T47D (cell line): ENCODE data around the gene SHISA7.
"Not testable (repeated sequence)": the region's sequence is repeated elsewhere in the genome, so short reads cannot be mapped to it uniquely, and the experiment has no call there.

Experiments used
- DNase-seq, 2 experiments: peaks; one replicate each; pipeline versions ENCODE4 v3.0.0 to v3.0.0-alpha.2; 2011 to 2012; ENCODE audit warnings: low read depth in 1 of 2, low spot score in 1 of 2
- JUND ChIP-seq: IDR thresholded peaks from 2 replicates; pipeline ENCODE4 v1.6.1; 2012; ENCODE audit warnings: low read depth
- in situ Hi-C: cut with HindIII; loops from 2 replicates; pipeline ENCODE4 v1.10.0; 2016; ENCODE audit warnings: low sequenced_read_pairs, low pct_unique_long_range_greater_than_20kb

SHISA7 gene

GRCh38 chr19:55454787-55455243 is 11.7 kb upstream of the SHISA7 start:
- no peak for TF ChIP-seq JUND
- in situ Hi-C loops = no loop called here
- DNase-seq = peak; percentile 53 to 80

- in situ Hi-C loops = no loop called here
- TF ChIP-seq JUND = no peak
- DNase-seq = no peak
Observed at GRCh38 chr19:55453511-55454260, 10.6 kb upstream of the SHISA7 start.

GRCh38 chr19:55452749-55453346 is 9.7 kb upstream of the SHISA7 start:
- DNase-seq = peak; percentile 79 to 94
- in situ Hi-C loops = no loop called here
- no peak for TF ChIP-seq JUND

DNA sequence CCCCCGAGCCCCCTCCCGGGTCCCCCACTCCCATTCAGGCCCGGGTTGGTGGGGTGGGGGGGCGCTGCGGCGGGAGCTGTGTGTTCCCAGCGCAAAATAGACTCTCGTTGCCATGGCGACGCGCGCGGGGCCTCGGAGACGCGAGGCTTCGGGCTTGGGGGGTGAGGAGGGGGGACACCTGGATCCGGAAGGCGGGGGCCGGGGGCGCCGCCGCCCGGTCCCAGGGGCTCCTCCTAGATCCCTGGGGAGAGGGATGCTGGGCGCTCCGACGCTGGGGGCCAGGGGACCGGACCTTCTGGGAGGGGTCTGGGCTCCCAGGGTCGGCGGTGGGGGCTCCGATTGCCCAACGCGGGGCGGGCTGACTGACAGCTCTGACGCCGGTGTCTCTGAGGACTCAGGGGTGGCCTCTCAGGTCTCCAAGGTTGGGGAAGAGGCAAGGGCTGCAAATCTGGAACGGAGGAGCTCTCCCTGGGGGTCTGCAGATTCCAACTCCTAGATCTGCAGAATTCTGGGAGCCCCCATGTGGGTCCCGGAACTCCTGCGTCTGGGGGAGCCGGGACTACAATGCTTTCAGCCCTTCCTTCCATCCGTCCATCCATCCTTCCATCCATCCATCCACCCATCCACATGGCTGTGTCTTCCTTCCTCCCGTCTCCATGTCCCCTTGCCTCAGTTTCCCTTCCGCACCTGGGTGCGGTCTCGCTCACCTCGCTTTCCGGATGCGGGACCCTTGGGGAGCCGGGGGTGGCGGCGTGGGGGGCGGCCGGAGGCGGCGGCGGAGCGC is 9.1 kb upstream of the SHISA7 start:
- in situ Hi-C loops = no loop called here
- TF ChIP-seq JUND = no peak
- no peak for DNase-seq

DNA sequence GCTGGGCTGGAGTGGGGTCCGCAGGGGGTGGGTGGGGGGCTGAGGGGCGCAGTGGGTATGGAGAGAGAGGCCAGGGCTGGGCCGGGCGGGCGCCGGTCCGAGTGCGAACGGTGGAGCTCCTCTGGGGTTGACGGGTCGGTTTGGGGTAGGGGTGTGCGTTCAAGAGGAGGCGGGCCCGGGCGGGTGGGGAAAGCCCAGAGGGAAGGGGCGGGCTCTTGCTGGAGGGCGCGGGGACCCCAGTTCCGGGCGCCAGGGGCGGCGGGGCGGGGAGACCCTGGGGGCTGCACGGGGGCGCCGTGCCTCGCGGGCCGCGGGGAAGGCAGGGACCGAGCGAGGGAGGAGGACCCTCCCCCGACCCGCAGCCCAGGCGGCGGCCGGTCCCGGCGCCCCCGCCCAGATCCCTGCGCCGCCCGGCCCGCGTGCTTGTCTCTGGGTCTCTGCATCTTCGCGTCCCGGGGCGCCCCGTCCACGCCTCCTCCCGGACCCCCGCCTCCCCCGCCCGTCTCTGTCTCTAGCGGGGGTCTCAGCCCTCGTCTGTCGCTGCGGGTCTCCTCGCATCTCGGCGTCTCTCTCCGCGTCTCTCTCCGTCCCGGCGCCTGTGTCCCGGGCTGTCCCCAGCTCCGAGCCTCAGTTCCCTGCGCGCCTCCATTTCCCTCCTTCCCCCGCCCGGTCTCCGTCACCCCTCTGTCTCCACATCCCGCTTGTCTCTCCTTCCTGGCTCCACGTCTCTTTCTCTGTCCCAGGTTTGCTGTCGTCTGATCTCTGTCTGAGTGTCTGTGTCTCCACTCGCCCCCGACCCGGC is 8.3 kb upstream of the SHISA7 start:
- no peak for DNase-seq
- no peak for TF ChIP-seq JUND
- in situ Hi-C loops = no loop called here

- in situ Hi-C loops = no loop called here
- no peak for DNase-seq
- no peak for TF ChIP-seq JUND
Observed at GRCh38 chr19:55449469-55449868, 6.4 kb upstream of the SHISA7 start.

DNA sequence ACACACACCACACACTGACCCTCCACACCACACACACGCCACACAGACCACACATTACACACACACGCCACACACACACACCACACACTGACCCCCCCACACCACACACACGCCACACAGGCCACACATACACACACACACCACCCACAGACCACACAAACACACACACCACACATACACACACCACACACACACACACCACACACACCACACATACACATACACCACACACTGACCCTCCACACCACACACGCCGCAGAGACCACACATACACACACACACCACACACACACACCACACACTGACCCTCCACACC is 5.0 kb upstream of the SHISA7 start:
- DNase-seq, in situ Hi-C loops: not testable (repeated sequence)

DNA sequence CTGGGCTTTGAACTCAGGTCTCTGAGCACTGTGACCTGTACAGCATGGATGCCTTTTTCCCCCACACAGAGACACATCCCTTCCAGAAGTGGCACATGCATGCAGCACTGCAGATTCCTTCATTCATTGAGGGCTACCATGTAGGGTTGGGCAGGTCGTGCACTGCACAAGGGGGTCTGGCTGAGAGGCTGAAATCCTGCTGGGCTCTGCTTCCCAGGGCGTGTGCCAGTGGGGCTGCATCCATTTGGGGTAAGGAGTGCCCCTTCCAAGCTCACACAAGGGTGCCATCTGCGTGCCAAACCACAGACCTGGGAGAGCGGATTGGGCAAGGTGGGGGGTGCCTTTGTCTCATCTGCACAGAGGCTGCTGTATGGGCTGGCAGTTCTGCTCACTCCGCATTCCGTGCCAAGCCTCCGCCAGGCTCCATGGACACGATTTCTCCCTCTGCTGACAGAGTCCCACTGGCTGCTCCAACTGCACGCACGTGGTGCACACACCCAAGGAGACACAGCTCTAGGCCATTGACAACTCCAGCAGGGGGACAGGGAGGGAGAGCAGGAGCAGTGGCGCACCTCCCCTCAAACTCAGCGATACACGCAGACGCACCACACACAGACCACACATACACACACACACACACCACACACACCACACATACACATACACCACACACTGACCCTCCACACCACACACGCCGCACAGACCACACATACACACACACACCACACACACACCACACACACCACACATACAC is 4.5 kb upstream of the SHISA7 start:
- in situ Hi-C loops = no loop called here
- TF ChIP-seq JUND = no peak
- peak in 1 of 2 experiments; percentile 78 for DNase-seq

DNA sequence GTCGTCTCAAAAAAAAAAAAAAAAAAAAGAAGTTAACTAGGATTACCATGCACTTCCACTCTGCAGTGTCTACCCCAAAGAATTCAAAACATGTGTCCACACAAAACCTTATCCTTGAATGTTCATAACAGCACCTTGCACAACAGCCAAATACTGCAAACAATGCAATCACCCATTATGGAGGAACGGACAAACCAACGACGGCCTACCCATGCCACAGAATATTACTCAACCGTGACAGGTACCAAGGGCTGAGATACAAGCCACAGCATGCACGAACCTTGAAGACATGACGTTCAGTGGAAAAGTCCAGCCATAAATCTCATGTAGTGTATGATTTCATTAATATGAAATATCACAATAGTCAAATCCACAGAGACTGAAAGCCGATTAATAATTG is 3.0 kb upstream of the SHISA7 start:
- in situ Hi-C loops = no loop called here
- TF ChIP-seq JUND = no peak
- no peak for DNase-seq

DNA sequence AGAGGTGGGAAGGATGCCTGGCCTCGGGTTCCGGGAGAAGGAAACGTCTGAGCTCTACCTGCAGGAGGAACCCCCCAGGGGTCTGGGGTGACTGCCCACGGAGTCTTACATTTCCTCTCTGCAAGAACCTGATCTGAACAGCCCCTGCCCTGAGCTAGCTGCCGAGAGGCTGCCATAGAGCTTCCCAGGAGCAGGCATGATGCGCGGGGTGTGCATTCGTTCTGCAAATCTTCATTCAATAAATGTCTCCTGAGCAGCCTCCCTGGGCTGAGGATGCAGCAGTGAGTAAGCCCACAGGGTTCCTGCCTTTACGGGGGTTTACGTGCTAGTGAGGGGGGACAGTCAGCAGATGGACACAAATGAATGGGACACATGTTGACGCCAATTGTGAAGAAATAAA is 1.5 kb upstream of the SHISA7 start:
- DNase-seq = no peak
- in situ Hi-C loops = no loop called here
- no peak for TF ChIP-seq JUND

DNA sequence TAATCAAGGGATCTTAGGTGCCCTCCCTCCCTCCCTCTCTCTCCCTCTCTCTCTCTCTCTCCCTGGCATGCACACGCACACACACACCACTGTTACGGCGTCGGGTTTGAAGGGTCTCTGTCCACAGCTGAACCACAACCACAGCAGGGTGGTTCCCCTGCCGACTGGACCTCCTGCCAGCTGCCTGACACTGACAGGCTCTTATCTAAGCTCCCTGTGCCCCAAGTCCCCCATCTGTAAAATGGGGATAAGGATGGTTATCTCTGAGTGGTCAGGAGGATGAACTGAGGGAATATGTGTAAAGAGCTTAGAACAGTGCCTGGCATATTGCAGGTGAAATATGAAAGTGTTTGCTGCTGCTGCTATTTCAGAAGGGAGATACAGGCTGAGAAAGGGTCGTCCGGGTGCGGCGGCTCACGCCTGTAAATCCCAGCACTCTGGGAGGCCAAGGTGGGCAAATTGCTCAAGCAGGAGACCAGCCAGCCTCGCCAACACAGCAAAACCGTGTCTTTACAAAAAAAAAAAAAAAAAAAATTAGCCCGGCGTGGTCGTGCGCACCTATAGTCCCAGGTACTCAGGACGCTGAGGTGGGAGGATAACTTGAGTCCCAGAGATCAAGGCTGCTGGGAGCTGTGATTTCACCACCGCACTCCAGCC is 852 bp upstream of the SHISA7 start:
- in situ Hi-C loops = no loop called here
- TF ChIP-seq JUND = no peak
- DNase-seq = no peak
